GM18520 (cell line): ENCODE data around the gene SGK1.

ENCODE experiments used
- ATAC-seq: cut with Tn5 transposase; IDR thresholded peaks from one replicate; pipeline ENCODE4 v1.9.1; 2021; ENCODE audit not compliant: unreplicated experiment

SGK1 gene

GRCh38 chr6:134138226-134138975, 179.5 kb downstream of the SGK1 start:
- ATAC-seq = no peak

GRCh38 chr6:134134654-134135053, 183.3 kb downstream of the SGK1 start:
- no peak for ATAC-seq

GRCh38 chr6:134132494-134133141, 185.3 kb downstream of the SGK1 start:
- no peak for ATAC-seq

- ATAC-seq = no peak
Measured at GRCh38 chr6:134131530-134132139, 186.3 kb downstream of the SGK1 start.

- ATAC-seq = no peak
Measured at GRCh38 chr6:134128146-134128545, 189.8 kb downstream of the SGK1 start.

GRCh38 chr6:134123666-134124208, 194.2 kb downstream of the SGK1 start:
- no peak for ATAC-seq

GRCh38 chr6:134122775-134123174, 195.1 kb downstream of the SGK1 start:
- ATAC-seq = no peak

GRCh38 chr6:134119486-134119885, 198.4 kb downstream of the SGK1 start:
- no peak for ATAC-seq
